Measurements from ENCODE around the gene SRRM5.
"Not testable (repeated sequence)": the region's sequence is repeated elsewhere in the genome, so short reads cannot be mapped to it uniquely, and the experiment has no call there.

SRRM5 gene

DNA sequence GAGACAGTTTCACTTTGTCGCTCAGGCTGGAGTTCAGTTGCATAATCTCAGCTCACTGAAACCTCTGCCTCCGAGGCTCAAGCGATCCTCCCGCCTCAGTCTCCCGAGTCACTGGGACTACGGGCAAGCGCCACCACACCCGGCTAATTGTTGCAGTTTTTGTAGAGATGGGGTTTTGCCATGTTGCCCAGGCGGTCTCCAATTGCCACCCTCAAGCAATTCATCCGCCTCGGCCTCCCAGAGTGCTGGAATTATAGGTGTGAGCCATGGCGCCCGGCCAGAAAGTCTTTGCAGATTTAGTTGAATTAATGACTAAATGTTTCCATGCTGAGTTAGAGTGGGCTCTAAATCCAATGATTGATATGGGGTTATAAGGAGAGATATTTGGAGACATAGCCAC is 32.3 kb downstream of the SRRM5 start:
- Histone ChIP-seq H3K4me1 (ENCODE audit: control insufficient read depth in 2 of 2, insufficient read depth in 1 of 2, low read depth in 1 of 2, low read length in 2 of 2) (peaks cover 4 to 6% of the 10 kb centered on the region in 2 donors), H3K36me3 (replicated peaks in 1 of 2; ENCODE audit: control insufficient read depth in 2 of 2, insufficient read depth in 2 of 2, low read length in 2 of 2) (peaks cover 3 to 6% of the 10 kb centered on the region in 2 donors), H4K91ac (ENCODE audit: low read depth, low read length, poor library complexity) (no peak overlapping the region), H3K4me3 (ENCODE audit: low read length in 2 of 2) (no peak overlapping the region), H3K27ac (replicated peaks; ENCODE audit: low read length) (no peak overlapping the region), H2AFZ (ENCODE audit: low read length) (no peak overlapping the region), H3K9ac (ENCODE audit: low read depth, low read length, poor library complexity) (no peak overlapping the region), H2AK5ac (ENCODE audit: low read depth, low read length) (no peak overlapping the region), H3K4ac (ENCODE audit: low read length) (no peak overlapping the region), H3K27me3 (ENCODE audit: control insufficient read depth in 3 of 3, insufficient read depth in 3 of 3, low read depth in 1 of 3, low read length in 3 of 3) (peaks cover 0 to 9% (median 2%) of the 10 kb centered on the region in 3 experiments), H2BK12ac (ENCODE audit: low read length) (no peak overlapping the region), H2BK120ac (ENCODE audit: low read depth, low read length) (no peak overlapping the region), H3K23ac (ENCODE audit: low read depth, low read length, poor library complexity) (no peak overlapping the region), H3K14ac (ENCODE audit: low read length) (no peak overlapping the region), H3K79me1 (ENCODE audit: low read depth, low read length) (peaks cover 3% of the 10 kb centered on the region), H4K8ac (ENCODE audit: low read depth, low read length) (no peak overlapping the region), H3K9me3 (replicated peaks in 1 of 2; ENCODE audit: control insufficient read depth in 2 of 2, insufficient read depth in 1 of 2, low read depth in 1 of 2, low read length in 2 of 2) (peaks cover 6 to 8% of the 10 kb centered on the region in 2 donors), H3K18ac (ENCODE audit: low read length) (no peak overlapping the region), H3K4me2 (ENCODE audit: insufficient read depth, low read length, poor library complexity, severe bottlenecking) (no peak overlapping the region), H2BK5ac (ENCODE audit: low read length) (no peak overlapping the region), H2BK15ac (ENCODE audit: low read length) (no peak overlapping the region)
- DNase-seq (ENCODE audit: low spot score): no peak
- WGBS, 2 donors (ENCODE audit: extremely low coverage in 2 of 2, insufficient read length in 2 of 2, insufficient replicate concordance in 1 of 2): no CpG with 5 or more reads among the region's 13 CpGs

DNA sequence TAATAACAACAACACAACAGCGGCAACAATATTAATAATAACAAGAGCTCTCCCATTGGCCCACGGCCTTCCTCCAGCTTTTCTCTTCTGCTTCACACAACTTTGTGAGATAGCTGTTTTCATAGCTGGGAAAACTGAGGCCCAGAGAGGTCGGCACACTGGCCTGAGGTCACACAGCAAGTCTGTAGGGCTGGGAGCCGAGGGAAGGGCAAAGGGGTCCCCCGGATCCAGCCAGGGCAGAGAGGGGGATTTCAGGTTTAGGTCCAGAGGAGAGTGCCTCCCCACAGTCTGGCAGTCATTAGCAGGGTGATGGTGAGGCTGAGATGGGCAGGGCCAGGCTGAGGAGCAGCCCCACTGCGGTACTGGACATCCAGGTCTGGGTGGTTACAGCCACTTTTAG is 36.7 kb downstream of the SRRM5 start:
- no peak overlapping the region for H3K4ac ChIP-seq (ENCODE audit: low read length)
- WGBS, 2 donors (ENCODE audit: extremely low coverage in 2 of 2, insufficient read length in 2 of 2, insufficient replicate concordance in 1 of 2): no CpG with 5 or more reads among the region's 6 CpGs
- H3K18ac ChIP-seq (ENCODE audit: low read length): no peak overlapping the region
- H3K9me3 ChIP-seq (replicated peaks in 1 of 2; ENCODE audit: control insufficient read depth in 2 of 2, insufficient read depth in 1 of 2, low read depth in 1 of 2, low read length in 2 of 2): peaks cover 6 to 8% of the 10 kb centered on the region in 2 donors
- H3K27me3 ChIP-seq (ENCODE audit: control insufficient read depth in 3 of 3, insufficient read depth in 3 of 3, low read depth in 1 of 3, low read length in 3 of 3): no peaks in the 10 kb centered on the region
- H3K4me2 ChIP-seq (ENCODE audit: insufficient read depth, low read length, poor library complexity, severe bottlenecking): no peak overlapping the region
- peaks cover 0 to 2% of the 10 kb centered on the region in 2 donors for H3K4me1 ChIP-seq (ENCODE audit: control insufficient read depth in 2 of 2, insufficient read depth in 1 of 2, low read depth in 1 of 2, low read length in 2 of 2)
- DNase-seq (ENCODE audit: low spot score): no peak
- H3K27ac ChIP-seq (replicated peaks; ENCODE audit: low read length): no peak overlapping the region
- no peak overlapping the region for H3K4me3 ChIP-seq (ENCODE audit: low read length in 2 of 2)
- H3K79me1 ChIP-seq (ENCODE audit: low read depth, low read length): no peaks in the 10 kb centered on the region
- H3K14ac ChIP-seq (ENCODE audit: low read length): no peak overlapping the region
- no peak overlapping the region for H2AK5ac ChIP-seq (ENCODE audit: low read depth, low read length)
- H2BK15ac ChIP-seq (ENCODE audit: low read length): no peak overlapping the region
- H2BK12ac ChIP-seq (ENCODE audit: low read length): no peak overlapping the region
- no peak overlapping the region for H3K9ac ChIP-seq (ENCODE audit: low read depth, low read length, poor library complexity)
- no peak overlapping the region for H4K91ac ChIP-seq (ENCODE audit: low read depth, low read length, poor library complexity)
- H2AFZ ChIP-seq (ENCODE audit: low read length): no peak overlapping the region
- no peak overlapping the region for H4K8ac ChIP-seq (ENCODE audit: low read depth, low read length)
- no peak overlapping the region for H3K23ac ChIP-seq (ENCODE audit: low read depth, low read length, poor library complexity)
- no peak overlapping the region for H2BK5ac ChIP-seq (ENCODE audit: low read length)
- no peak overlapping the region for H2BK120ac ChIP-seq (ENCODE audit: low read depth, low read length)
- H3K36me3 ChIP-seq (replicated peaks in 1 of 2; ENCODE audit: control insufficient read depth in 2 of 2, insufficient read depth in 2 of 2, low read length in 2 of 2): peaks cover 9 to 10% of the 10 kb centered on the region in 2 donors

DNA sequence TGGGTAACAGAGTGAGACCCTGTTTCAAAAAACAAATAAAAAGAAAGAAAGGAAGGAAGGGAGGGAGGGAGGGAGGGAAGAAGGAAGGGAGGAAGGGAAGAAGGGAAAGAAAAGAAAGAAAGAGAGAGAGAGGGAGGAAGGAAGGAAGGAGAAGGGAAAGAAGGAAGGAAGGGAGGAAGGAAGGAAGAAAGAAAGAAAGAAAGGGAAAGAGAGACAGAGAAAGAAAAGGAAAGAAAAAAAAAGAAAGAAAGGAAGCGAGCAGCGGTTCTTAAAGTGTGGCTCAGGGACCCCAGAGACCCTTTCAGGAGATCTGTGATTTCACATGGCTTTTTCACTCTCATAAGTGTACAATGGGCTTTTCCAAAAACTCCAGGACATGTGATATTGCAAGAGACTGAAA is 37.6 kb downstream of the SRRM5 start:
- H3K23ac ChIP-seq (ENCODE audit: low read depth, low read length, poor library complexity): no peak overlapping the region
- H2BK5ac ChIP-seq (ENCODE audit: low read length): no peak overlapping the region
- no peak overlapping the region for H2BK12ac ChIP-seq (ENCODE audit: low read length)
- H3K9me3 ChIP-seq (replicated peaks in 1 of 2; ENCODE audit: control insufficient read depth in 2 of 2, insufficient read depth in 1 of 2, low read depth in 1 of 2, low read length in 2 of 2): peaks cover 6 to 8% of the 10 kb centered on the region in 2 donors
- H3K4ac ChIP-seq (ENCODE audit: low read length): no peak overlapping the region
- H3K4me3 ChIP-seq (ENCODE audit: low read length in 2 of 2): no peak overlapping the region
- no peak overlapping the region for H3K18ac ChIP-seq (ENCODE audit: low read length)
- no peak overlapping the region for H2AK5ac ChIP-seq (ENCODE audit: low read depth, low read length)
- peaks cover 0 to 2% of the 10 kb centered on the region in 2 donors for H3K4me1 ChIP-seq (ENCODE audit: control insufficient read depth in 2 of 2, insufficient read depth in 1 of 2, low read depth in 1 of 2, low read length in 2 of 2)
- H2BK120ac ChIP-seq (ENCODE audit: low read depth, low read length): no peak overlapping the region
- H4K8ac ChIP-seq (ENCODE audit: low read depth, low read length): no peak overlapping the region
- no peaks in the 10 kb centered on the region for H3K79me1 ChIP-seq (ENCODE audit: low read depth, low read length)
- no peak overlapping the region for H2BK15ac ChIP-seq (ENCODE audit: low read length)
- no peak overlapping the region for H3K4me2 ChIP-seq (ENCODE audit: insufficient read depth, low read length, poor library complexity, severe bottlenecking)
- H3K36me3 ChIP-seq (replicated peaks in 1 of 2; ENCODE audit: control insufficient read depth in 2 of 2, insufficient read depth in 2 of 2, low read length in 2 of 2): peaks cover 9 to 12% of the 10 kb centered on the region in 2 donors
- H3K14ac ChIP-seq (ENCODE audit: low read length): no peak overlapping the region
- no peak overlapping the region for H2AFZ ChIP-seq (ENCODE audit: low read length)
- no CpG with 5 or more reads among the region's 2 CpGs for WGBS, 2 donors (ENCODE audit: extremely low coverage in 2 of 2, insufficient read length in 2 of 2, insufficient replicate concordance in 1 of 2)
- no peak overlapping the region for H4K91ac ChIP-seq (ENCODE audit: low read depth, low read length, poor library complexity)
- no peak overlapping the region for H3K27ac ChIP-seq (replicated peaks; ENCODE audit: low read length)
- H3K9ac ChIP-seq (ENCODE audit: low read depth, low read length, poor library complexity): no peak overlapping the region
- no peak for DNase-seq (ENCODE audit: low spot score)
- H3K27me3 ChIP-seq (ENCODE audit: control insufficient read depth in 3 of 3, insufficient read depth in 3 of 3, low read depth in 1 of 3, low read length in 3 of 3): no peaks in the 10 kb centered on the region

DNA sequence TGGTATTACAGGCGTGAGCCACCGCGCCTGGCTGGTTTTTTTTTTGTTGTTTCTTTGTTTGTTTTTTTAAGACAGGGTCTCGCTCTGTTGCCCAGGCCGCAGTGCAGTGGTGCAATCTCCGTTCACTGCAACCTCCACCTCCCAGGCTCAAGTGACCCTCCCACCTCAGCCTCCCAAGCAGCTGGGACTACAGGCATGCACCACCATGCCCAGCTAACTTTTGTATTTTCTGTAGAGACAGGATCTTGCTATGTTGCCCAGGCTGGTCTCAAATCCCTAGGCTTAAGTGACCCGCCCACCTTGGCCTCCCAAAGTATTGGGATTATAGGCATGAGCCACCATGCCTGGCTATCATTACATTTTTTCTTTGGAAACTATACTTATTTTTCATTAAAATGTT is 38.4 kb downstream of the SRRM5 start:
- not testable (repeated sequence) for H2AK5ac ChIP-seq (ENCODE audit: low read depth, low read length); H3K4me2 ChIP-seq (ENCODE audit: insufficient read depth, low read length, poor library complexity, severe bottlenecking); H3K9ac ChIP-seq (ENCODE audit: low read depth, low read length, poor library complexity); H3K9me3 ChIP-seq (replicated peaks in 1 of 2; ENCODE audit: control insufficient read depth in 2 of 2, insufficient read depth in 1 of 2, low read depth in 1 of 2, low read length in 2 of 2); H3K27me3 ChIP-seq (ENCODE audit: control insufficient read depth in 3 of 3, insufficient read depth in 3 of 3, low read depth in 1 of 3, low read length in 3 of 3); H3K14ac ChIP-seq (ENCODE audit: low read length); H2AFZ ChIP-seq (ENCODE audit: low read length); H4K91ac ChIP-seq (ENCODE audit: low read depth, low read length, poor library complexity); H3K79me1 ChIP-seq (ENCODE audit: low read depth, low read length); H3K23ac ChIP-seq (ENCODE audit: low read depth, low read length, poor library complexity); H2BK15ac ChIP-seq (ENCODE audit: low read length); H2BK5ac ChIP-seq (ENCODE audit: low read length); H2BK120ac ChIP-seq (ENCODE audit: low read depth, low read length); H3K4me1 ChIP-seq (ENCODE audit: control insufficient read depth in 2 of 2, insufficient read depth in 1 of 2, low read depth in 1 of 2, low read length in 2 of 2); H3K27ac ChIP-seq (replicated peaks; ENCODE audit: low read length); H4K8ac ChIP-seq (ENCODE audit: low read depth, low read length); DNase-seq (ENCODE audit: low spot score); H3K4ac ChIP-seq (ENCODE audit: low read length); H2BK12ac ChIP-seq (ENCODE audit: low read length); H3K18ac ChIP-seq (ENCODE audit: low read length); H3K4me3 ChIP-seq (ENCODE audit: low read length in 2 of 2)
- H3K36me3 ChIP-seq (replicated peaks in 1 of 2; ENCODE audit: control insufficient read depth in 2 of 2, insufficient read depth in 2 of 2, low read length in 2 of 2): peaks cover 13 to 14% of the 10 kb centered on the region in 2 donors
- WGBS, 2 donors (ENCODE audit: extremely low coverage in 2 of 2, insufficient read length in 2 of 2, insufficient replicate concordance in 1 of 2): no CpG with 5 or more reads among the region's 7 CpGs

Measured in neuronal stem cell (in vitro differentiated cells).